ENCODE measurements around the gene SPINK1.
"Not testable (repeated sequence)": the region's sequence is repeated elsewhere in the genome, so short reads cannot be mapped to it uniquely, and the experiment has no call there.

Gene SPINK1, protein sequence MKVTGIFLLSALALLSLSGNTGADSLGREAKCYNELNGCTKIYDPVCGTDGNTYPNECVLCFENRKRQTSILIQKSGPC

DNA sequence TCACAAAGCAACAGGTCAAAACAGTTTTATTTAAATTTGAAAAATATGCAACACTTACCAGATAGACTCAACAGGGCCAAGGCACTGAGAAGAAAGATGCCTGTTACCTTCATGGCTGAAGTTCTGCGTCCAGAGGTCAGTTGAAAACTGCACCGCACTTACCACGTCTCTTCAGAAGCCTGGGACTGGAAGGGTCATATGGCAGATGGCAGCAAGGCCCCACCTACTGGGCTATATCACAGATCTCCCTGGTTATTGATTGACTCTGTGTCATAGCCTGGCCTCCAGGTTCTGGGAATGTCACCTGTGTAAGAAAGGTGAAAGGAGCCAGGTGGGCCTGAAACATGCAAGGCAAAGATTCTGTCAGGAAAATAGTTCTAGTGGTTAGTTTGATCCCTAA is at the start of gene SPINK1:
Gene SPINK1 (minus strand): TSS at position 207 of the 400 bp plus-strand sequence. CDS start 94 bp downstream, at position 113.
- no peak for DNase-seq (ENCODE audit: low read depth)
- no peaks in the 10 kb centered on the region for H3K4me1 ChIP-seq (ENCODE audit: control insufficient read depth, insufficient read depth, low read length)
- H3K4me3 ChIP-seq (ENCODE audit: low read length) = no peak within 1 kb of the TSS

DNA sequence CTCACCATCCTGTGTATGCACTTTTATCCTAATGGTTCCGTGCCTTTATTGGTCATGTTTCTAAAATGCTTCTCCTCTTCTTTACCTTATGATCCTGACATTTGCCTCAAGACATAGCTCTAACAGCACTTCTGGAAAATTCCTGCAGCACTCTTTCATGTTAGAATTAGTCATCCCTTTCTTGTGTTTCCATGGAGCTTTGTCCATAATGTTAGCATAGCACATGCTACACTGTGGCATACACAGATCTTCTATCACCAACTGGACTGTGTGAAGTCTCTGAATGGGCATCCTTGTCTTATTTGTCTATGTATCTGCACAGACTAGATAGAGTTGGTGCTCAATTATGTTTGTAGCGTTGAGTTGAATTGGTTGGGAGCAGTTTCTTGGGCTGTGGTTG is 49.0 kb upstream of the SPINK1 start:
- H3K4me3 ChIP-seq (ENCODE audit: low read length) = no peak overlapping the region
- H3K27me3 ChIP-seq (replicated peaks; ENCODE audit: control insufficient read depth, insufficient read depth, low read length) = peaks cover 51% of the 10 kb centered on the region
- no peak for DNase-seq (ENCODE audit: low read depth)
- H3K9ac ChIP-seq (ENCODE audit: low read length) = no peak overlapping the region
- no peaks in the 10 kb centered on the region for H3K36me3 ChIP-seq (ENCODE audit: control insufficient read depth, insufficient read depth, low read length, severe bottlenecking)
- no peaks in the 10 kb centered on the region for H3K4me1 ChIP-seq (ENCODE audit: control insufficient read depth, insufficient read depth, low read length)
- H3K9me3 ChIP-seq (ENCODE audit: control insufficient read depth, low read length) = no peaks in the 10 kb centered on the region

More for the DNA sequence above, at the start of gene SPINK1:
- Histone ChIP-seq H3K9me3 (ENCODE audit: control insufficient read depth, low read length) (no peaks in the 10 kb centered on the region), H3K27me3 (replicated peaks; ENCODE audit: control insufficient read depth, insufficient read depth, low read length) (peaks cover 16% of the 10 kb centered on the region), H3K9ac (ENCODE audit: low read length) (no peak within 1 kb of the TSS), H3K36me3 (ENCODE audit: control insufficient read depth, insufficient read depth, low read length, severe bottlenecking) (no peaks in the 10 kb centered on the region)

DNA sequence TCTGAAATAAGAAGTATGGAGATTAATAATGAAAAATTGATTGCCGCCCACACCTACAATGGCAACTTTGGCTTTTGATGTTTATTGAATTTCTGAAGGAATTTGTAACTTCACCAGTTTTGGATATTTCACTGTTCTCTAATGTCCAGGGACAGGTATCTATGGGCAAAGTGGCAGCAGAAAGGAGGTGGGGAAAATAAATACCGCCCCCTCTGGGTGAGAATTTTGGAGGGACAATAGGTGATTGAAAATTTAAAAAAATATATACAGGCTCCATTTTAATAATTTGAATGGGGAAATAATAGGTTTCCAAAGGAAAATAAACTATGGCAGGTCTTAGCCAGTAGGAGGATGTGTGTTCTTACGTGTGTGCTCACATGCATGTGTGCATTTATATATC is 48.3 kb upstream of the SPINK1 start:
- no peaks in the 10 kb centered on the region for H3K36me3 ChIP-seq (ENCODE audit: control insufficient read depth, insufficient read depth, low read length, severe bottlenecking)
- H3K4me3 ChIP-seq (ENCODE audit: low read length) = no peak overlapping the region
- H3K27me3 ChIP-seq (replicated peaks; ENCODE audit: control insufficient read depth, insufficient read depth, low read length) = peaks cover 46% of the 10 kb centered on the region
- H3K4me1 ChIP-seq (ENCODE audit: control insufficient read depth, insufficient read depth, low read length) = no peaks in the 10 kb centered on the region
- no peaks in the 10 kb centered on the region for H3K9me3 ChIP-seq (ENCODE audit: control insufficient read depth, low read length)
- no peak overlapping the region for H3K9ac ChIP-seq (ENCODE audit: low read length)
- no peak for DNase-seq (ENCODE audit: low read depth)

- DNase-seq (ENCODE audit: low read depth) = no peak
- H3K27me3 ChIP-seq (replicated peaks; ENCODE audit: control insufficient read depth, insufficient read depth, low read length) = peaks cover 40% of the 10 kb centered on the region
These were observed 46.7 kb upstream of the SPINK1 start, which contains the start of gene SCGB3A2 for GRCh38 chr5:147878066-147878759. Gene SCGB3A2 (plus strand): TSS chr5:147878711. CDS start chr5:147878804, 93 bp downstream.

GRCh38 chr5:147876626-147877025 is 45.2 kb upstream of the SPINK1 start:
- H3K36me3 ChIP-seq (ENCODE audit: control insufficient read depth, insufficient read depth, low read length, severe bottlenecking) = no peaks in the 10 kb centered on the region
- no peaks in the 10 kb centered on the region for H3K4me1 ChIP-seq (ENCODE audit: control insufficient read depth, insufficient read depth, low read length)
- no peaks in the 10 kb centered on the region for H3K9me3 ChIP-seq (ENCODE audit: control insufficient read depth, low read length)
- H3K9ac ChIP-seq (ENCODE audit: low read length) = no peak overlapping the region
- H3K27me3 ChIP-seq (replicated peaks; ENCODE audit: control insufficient read depth, insufficient read depth, low read length) = peaks cover 39% of the 10 kb centered on the region
- DNase-seq (ENCODE audit: low read depth) = no peak
- no peak overlapping the region for H3K4me3 ChIP-seq (ENCODE audit: low read length)

More at GRCh38 chr5:147878066-147878759, 46.7 kb upstream of the SPINK1 start, which contains the start of gene SCGB3A2:
- Histone ChIP-seq H3K9ac (ENCODE audit: low read length) (no peak within 1 kb of the TSS), H3K4me3 (ENCODE audit: low read length) (no peak within 1 kb of the TSS), H3K36me3 (ENCODE audit: control insufficient read depth, insufficient read depth, low read length, severe bottlenecking) (no peaks in the 10 kb centered on the region), H3K9me3 (ENCODE audit: control insufficient read depth, low read length) (no peaks in the 10 kb centered on the region), H3K4me1 (ENCODE audit: control insufficient read depth, insufficient read depth, low read length) (no peaks in the 10 kb centered on the region)

DNA sequence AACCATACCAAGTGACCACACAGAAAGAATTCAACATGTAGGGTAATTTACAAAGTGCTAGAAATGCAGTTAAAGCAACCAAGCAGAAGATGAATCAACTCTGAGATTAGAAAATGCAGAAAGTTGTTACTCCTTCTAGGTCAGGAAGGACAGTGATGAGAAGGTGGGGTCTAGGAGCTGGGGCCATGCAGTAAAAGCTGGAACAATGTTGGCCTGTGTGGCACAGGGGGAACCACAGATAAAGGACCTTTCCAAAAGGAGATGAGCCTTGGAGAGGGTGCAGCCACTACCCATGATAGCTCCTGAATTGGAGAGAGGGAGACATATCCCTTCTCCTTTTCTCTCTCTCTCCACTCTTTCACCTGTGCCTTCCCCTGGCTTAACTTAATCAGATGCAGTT is 44.7 kb upstream of the SPINK1 start:
- H3K27me3 ChIP-seq (replicated peaks; ENCODE audit: control insufficient read depth, insufficient read depth, low read length) = peaks cover 34% of the 10 kb centered on the region
- H3K4me3 ChIP-seq (ENCODE audit: low read length) = no peak overlapping the region
- H3K9me3 ChIP-seq (ENCODE audit: control insufficient read depth, low read length) = no peaks in the 10 kb centered on the region
- H3K36me3 ChIP-seq (ENCODE audit: control insufficient read depth, insufficient read depth, low read length, severe bottlenecking) = no peaks in the 10 kb centered on the region
- no peaks in the 10 kb centered on the region for H3K4me1 ChIP-seq (ENCODE audit: control insufficient read depth, insufficient read depth, low read length)
- no peak for DNase-seq (ENCODE audit: low read depth)
- no peak overlapping the region for H3K9ac ChIP-seq (ENCODE audit: low read length)

- peaks cover 27% of the 10 kb centered on the region for H3K27me3 ChIP-seq (replicated peaks; ENCODE audit: control insufficient read depth, insufficient read depth, low read length)
- no peaks in the 10 kb centered on the region for H3K4me1 ChIP-seq (ENCODE audit: control insufficient read depth, insufficient read depth, low read length)
- H3K9ac ChIP-seq (ENCODE audit: low read length) = no peak overlapping the region
- no peak for DNase-seq (ENCODE audit: low read depth)
- no peak overlapping the region for H3K4me3 ChIP-seq (ENCODE audit: low read length)
- no peaks in the 10 kb centered on the region for H3K36me3 ChIP-seq (ENCODE audit: control insufficient read depth, insufficient read depth, low read length, severe bottlenecking)
- H3K9me3 ChIP-seq (ENCODE audit: control insufficient read depth, low read length) = no peaks in the 10 kb centered on the region
These were observed 43.5 kb upstream of the SPINK1 start for GRCh38 chr5:147874910-147875367.

DNA sequence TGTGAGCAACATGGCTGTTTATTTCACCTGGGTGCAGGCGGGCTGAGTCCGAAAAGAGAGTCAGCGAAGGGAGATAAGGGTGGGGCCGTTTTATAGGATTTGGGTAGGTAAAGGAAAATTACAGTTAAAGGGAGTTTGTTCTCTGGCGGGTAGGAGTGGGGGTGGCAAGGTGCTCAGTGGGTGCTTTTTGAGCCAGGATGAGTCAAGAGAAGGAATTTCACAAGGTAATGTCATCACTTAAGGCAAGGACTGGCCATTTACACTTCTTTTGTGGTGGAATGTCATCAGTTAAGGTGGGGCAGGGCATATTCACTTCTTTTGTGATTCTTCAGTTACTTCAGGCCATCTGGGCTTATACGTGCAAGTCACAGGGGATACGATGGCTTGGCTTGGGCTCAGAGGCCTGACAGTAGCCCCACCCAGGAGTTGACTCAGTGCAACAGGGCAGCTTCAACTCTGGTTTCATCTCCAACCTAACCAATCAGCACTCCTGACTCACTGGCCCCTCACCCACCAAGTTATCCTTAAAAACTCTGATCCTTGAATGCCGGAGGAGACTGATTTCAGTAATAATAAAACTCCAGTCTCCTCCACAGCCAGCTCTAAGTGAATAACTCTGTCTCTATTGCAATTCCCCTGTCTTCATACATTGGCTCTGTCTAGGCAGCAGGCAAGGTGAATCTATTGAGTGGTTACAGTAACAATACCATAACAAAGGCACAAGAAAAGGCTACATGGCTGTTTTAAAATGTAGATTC is 42.8 kb upstream of the SPINK1 start:
- not testable (repeated sequence) for H3K4me3 ChIP-seq (ENCODE audit: low read length); H3K4me1 ChIP-seq (ENCODE audit: control insufficient read depth, insufficient read depth, low read length); H3K9me3 ChIP-seq (ENCODE audit: control insufficient read depth, low read length); H3K9ac ChIP-seq (ENCODE audit: low read length); H3K36me3 ChIP-seq (ENCODE audit: control insufficient read depth, insufficient read depth, low read length, severe bottlenecking); DNase-seq (ENCODE audit: low read depth)
- H3K27me3 ChIP-seq (replicated peaks; ENCODE audit: control insufficient read depth, insufficient read depth, low read length) = peaks cover 23% of the 10 kb centered on the region

- H3K36me3 ChIP-seq (ENCODE audit: control insufficient read depth, insufficient read depth, low read length, severe bottlenecking); H3K9me3 ChIP-seq (ENCODE audit: control insufficient read depth, low read length); DNase-seq (ENCODE audit: low read depth); H3K4me3 ChIP-seq (ENCODE audit: low read length); H3K9ac ChIP-seq (ENCODE audit: low read length); H3K4me1 ChIP-seq (ENCODE audit: control insufficient read depth, insufficient read depth, low read length): not testable (repeated sequence)
- H3K27me3 ChIP-seq (replicated peaks; ENCODE audit: control insufficient read depth, insufficient read depth, low read length) = peaks cover 13% of the 10 kb centered on the region
These were observed 41.4 kb upstream of the SPINK1 start for GRCh38 chr5:147872744-147873435.

DNA sequence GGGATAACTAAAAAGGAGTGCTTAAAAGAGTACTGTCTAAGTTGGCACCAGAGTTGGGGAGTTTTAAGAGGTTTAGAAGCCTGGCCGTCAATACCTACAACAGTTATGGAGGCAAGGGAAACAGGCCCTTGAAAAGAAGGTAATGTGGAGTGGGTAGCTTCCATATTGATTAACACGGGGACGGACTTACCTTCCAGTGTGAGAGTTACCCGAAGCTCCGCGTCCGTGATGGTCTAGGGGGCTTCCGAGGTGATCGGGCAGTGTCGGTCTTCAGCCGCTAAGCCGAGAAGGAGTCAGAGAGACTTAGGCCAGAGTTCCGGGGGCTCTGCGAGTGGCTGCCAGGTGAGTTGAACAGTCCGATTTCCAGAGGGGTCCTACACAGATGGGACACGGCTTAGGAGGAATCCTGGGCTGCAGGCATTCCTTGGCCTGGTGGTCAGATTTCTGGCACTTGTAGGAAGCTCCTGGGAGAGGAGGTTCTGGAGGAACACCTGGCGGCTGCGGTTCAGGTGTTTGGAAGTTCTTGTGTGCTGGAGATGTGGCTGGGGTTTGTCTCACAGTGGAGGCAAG is 40.6 kb upstream of the SPINK1 start:
- H3K27me3 ChIP-seq (replicated peaks; ENCODE audit: control insufficient read depth, insufficient read depth, low read length) = peaks cover 10% of the 10 kb centered on the region
- not testable (repeated sequence) for DNase-seq (ENCODE audit: low read depth); H3K4me1 ChIP-seq (ENCODE audit: control insufficient read depth, insufficient read depth, low read length); H3K4me3 ChIP-seq (ENCODE audit: low read length); H3K9me3 ChIP-seq (ENCODE audit: control insufficient read depth, low read length); H3K36me3 ChIP-seq (ENCODE audit: control insufficient read depth, insufficient read depth, low read length, severe bottlenecking); H3K9ac ChIP-seq (ENCODE audit: low read length)

DNA sequence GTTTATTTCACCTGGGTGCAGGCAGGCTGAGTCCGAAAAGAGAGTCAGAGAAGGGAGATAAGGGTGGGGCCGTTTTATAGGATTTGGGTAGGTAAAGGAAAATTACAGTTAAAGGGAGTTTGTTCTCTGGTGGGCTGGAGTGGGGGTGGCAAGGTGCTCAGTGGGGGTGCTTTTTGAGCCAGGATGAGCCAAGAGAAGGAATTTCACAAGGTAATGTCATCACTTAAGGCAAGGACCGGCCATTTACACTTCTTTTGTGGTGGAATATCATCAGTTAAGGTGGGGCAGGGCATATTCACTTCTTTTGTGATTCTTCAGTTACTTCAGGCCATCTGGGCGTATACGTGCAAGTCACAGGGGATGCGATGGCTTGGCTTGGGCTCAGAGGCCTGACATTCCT is 38.4 kb upstream of the SPINK1 start:
- H3K9ac ChIP-seq (ENCODE audit: low read length); H3K27me3 ChIP-seq (replicated peaks; ENCODE audit: control insufficient read depth, insufficient read depth, low read length); H3K4me3 ChIP-seq (ENCODE audit: low read length); H3K4me1 ChIP-seq (ENCODE audit: control insufficient read depth, insufficient read depth, low read length); H3K36me3 ChIP-seq (ENCODE audit: control insufficient read depth, insufficient read depth, low read length, severe bottlenecking); H3K9me3 ChIP-seq (ENCODE audit: control insufficient read depth, low read length); DNase-seq (ENCODE audit: low read depth): not testable (repeated sequence)

All from adipocyte (in vitro differentiated cells).